Stimulated activated CD8-positive, alpha-beta memory T cell treated with anti-CD3 and anti-CD28 coated beads, Interleukin-7, amount 100 ng/mL, for 24 hours (primary cell): Measurements from ENCODE around the gene CYP4B1.
"Not testable (repeated sequence)": the region's sequence is repeated elsewhere in the genome, so short reads cannot be mapped to it uniquely, and the experiment has no call there.

Source experiments
- DNase-seq: peaks from one replicate; pipeline ENCODE4 v3.0.0-alpha.2; 2020; ENCODE audit warnings: low read depth

CYP4B1 gene

GRCh38 chr1:46816930-46817329, 18.1 kb downstream of the CYP4B1 start:
- DNase-seq: no peak

DNA sequence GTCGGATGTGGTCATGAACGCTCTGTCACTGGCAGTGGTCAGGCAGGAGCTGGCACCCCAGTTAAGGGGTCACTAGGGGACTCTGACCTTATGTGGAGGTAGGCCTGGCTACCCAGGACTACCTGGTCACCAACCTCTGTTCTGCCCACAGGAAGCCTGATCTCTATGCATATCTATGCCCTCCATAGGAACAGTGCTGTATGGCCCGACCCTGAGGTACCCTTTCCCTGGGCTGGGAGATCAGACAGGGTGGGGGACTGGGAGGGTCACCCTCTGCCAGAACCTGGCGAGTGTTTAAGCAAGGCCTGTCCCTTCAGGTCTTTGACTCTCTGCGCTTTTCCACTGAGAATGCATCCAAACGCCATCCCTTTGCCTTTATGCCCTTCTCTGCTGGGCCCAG, 19.0 kb downstream of the CYP4B1 start:
- DNase-seq: no peak

DNA sequence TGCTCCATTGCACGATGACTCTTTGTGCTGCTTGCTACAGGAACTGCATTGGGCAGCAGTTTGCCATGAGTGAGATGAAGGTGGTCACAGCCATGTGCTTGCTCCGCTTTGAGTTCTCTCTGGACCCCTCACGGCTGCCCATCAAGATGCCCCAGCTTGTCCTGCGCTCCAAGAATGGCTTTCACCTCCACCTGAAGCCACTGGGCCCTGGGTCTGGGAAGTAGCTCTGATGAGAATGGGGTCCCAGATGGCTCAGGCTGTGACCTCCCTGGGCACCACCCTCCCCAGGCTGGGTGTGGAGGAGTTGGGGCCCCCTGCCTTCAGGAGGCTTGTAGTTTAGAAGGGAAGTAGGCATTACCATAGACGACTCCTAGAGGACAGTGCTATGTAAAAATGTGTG, 19.7 kb downstream of the CYP4B1 start:
- DNase-seq: no peak

DNA sequence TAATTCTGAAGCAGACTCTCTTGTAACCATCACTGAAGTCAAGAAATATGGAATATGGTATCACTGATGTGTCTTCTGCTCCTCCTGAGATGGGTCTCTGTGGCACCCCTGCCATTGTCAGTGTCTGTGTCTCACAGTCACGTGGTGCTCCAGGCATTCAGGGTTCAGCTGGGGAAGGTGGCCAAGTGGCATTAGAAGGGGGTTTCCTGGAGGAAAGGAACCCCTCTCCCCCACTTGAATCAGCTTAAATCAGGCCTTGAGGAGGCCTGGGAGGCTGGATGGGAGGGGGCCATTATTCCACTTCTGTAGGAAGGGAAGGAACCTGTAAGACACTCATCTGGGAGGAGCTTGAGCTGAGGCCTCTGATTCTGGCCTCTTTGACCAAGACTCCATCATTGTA, 20.5 kb downstream of the CYP4B1 start:
- no peak for DNase-seq

DNA sequence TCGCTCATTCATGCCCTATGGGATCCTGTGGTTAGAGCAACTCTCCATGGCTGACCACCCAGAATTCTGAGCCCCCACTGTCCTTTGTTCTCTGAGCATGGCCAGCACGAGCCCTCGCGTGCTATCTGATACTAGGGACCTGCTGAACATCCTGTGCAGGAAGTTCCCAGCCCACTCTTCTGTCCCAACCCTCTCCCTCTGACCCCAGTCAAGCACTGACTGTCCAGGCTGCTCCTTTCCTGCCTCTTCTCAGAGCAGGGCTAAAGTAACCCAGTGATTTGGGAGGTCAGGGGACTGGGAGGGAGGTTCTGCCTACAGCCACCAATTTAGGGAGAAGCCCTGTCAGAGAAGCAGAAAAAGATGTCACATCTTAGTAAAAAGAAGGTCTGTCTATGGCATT, 21.2 kb downstream of the CYP4B1 start:
- no peak for DNase-seq

- DNase-seq: no peak
These were observed 21.8 kb downstream of the CYP4B1 start for GRCh38 chr1:46820560-46821060.

DNA sequence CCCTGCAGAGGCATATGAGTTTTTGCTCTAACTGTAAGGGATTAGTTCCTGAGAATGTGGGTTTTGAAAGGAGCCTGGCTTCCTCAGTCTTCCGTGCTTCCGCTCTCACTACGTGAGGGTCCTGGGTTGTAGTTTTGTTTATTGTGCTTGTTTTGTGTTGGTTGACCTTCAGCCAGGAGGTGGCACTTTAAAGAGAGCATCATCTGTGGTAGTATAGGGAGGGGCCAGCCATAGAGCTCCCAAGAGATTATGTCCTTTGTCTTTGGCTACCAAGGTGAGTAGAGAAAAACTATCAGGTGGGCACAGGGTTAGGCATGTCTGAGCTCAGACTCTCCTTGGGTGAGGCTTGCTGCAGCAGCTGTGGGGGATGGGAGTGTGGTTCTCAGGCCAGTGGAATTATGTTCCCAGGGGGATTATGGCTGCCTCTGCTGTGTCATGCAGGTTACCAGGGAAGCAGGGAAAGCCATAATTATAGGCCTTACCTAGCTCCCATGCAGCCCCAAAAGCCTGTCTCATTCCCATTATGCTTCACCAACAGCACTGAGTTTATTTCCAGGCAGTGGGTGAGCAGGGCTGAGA, 23.5 kb downstream of the CYP4B1 start:
- DNase-seq: no peak

- DNase-seq: no peak
These were observed 24.3 kb downstream of the CYP4B1 start for GRCh38 chr1:46823151-46823550.

DNA sequence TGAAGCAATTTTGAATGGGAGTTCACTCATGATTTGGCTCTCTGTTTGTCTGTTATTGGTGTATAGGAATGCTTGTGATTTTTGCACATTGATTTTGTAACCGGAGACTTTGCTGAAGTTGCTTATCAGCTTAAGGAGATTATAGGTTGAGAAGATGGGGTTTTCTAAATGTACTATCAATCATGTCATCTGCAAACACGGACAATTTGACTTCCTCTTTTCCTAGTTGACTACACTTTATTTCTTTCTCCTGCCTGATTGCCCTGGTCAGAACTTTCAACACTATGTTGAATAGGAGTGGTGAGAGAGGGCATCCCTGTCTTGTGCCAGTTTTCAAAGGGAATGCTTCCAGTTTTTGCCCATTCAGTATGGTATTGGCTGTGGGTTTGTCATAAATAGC, 28.0 kb downstream of the CYP4B1 start:
- DNase-seq: not testable (repeated sequence)

- no peak for DNase-seq
These were observed 31.9 kb downstream of the CYP4B1 start for GRCh38 chr1:46830665-46831322.

DNA sequence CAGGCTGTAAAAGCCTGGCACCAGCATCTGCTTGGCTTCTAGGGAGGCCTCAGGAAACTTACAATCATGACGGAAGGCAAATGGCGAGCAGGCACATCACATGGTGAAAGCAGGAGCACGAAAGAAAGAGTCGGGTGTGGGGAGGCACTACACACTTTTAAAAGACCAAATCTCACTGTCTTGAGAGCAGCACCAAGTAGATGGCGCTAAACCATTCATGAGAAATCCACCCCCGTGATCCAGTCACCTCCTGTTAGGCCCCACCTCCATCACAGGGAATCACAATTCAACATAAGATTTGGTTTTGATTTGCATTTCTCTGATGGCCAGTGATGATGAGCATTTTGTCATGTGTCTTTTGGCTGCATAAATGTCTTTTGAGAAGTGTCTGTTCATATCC, 36.6 kb downstream of the CYP4B1 start:
- not testable (repeated sequence) for DNase-seq

- DNase-seq: not testable (repeated sequence)
These were observed 47.5 kb downstream of the CYP4B1 start for GRCh38 chr1:46846386-46846785.

DNA sequence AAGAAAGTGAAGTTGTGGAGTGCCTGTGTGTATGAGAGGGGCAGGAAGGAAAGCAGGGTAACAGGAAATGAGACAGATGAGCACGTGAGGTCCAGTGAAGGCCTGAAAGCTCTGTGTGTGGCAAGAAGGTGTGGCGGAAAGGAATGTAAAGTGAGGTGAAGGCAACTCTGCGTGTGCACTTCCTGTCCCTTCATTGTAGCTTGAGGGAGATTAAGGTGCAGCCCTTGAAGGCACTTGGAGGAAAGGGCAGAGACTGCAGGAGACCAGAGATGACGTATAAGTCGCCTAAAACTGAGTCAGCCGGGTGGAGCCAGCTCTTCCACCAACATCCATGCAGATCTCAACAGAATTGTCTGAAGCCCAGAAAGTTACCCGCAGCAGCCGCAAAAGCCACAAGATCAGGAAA, 58.8 kb downstream of the CYP4B1 start:
- not testable (repeated sequence) for DNase-seq

- DNase-seq: no peak
These were observed 63.5 kb downstream of the CYP4B1 start for GRCh38 chr1:46862348-46862747.
